Cardiac fibroblast (primary cell): ENCODE results near the gene SLC35F1.

Experiments used
- DNase-seq, 2 donors: peaks; one replicate each; pipeline versions ENCODE4 v3.0.0 to v3.0.0-alpha.2; 2010; ENCODE audit warnings: low read depth in 2 of 2
- H3K4me3 ChIP-seq, 2 donors: replicated peaks in 1 of 2; 1 replicate in 1 of 2; 2 replicates in 1 of 2; pipeline ENCODE4 v1.5.1; 2011; ENCODE audit warnings: low read depth in 2 of 2, low read length in 2 of 2, mild to moderate bottlenecking in 2 of 2, moderate library complexity in 1 of 2
- CTCF ChIP-seq: IDR thresholded peaks from one replicate; pipeline ENCODE4 v1.5.1; 2011; ENCODE audit warnings: low read depth, mild to moderate bottlenecking, low read length, inconsistent platforms

Gene SLC35F1

GRCh38 chr6:118101220-118101619 lies 194.2 kb downstream of the SLC35F1 start:
- no peak overlapping the region for H3K4me3 ChIP-seq
- no peak for TF ChIP-seq CTCF
- no peak for DNase-seq

GRCh38 chr6:118101831-118102345 lies 194.8 kb downstream of the SLC35F1 start:
- TF ChIP-seq CTCF: no peak
- DNase-seq: no peak
- H3K4me3 ChIP-seq: no peak overlapping the region

GRCh38 chr6:118102401-118102800 lies 195.3 kb downstream of the SLC35F1 start:
- DNase-seq: no peak
- no peak for TF ChIP-seq CTCF
- no peak overlapping the region for H3K4me3 ChIP-seq

- TF ChIP-seq CTCF: no peak
- H3K4me3 ChIP-seq: no peak overlapping the region
- DNase-seq: no peak
These were observed 196.5 kb downstream of the SLC35F1 start for GRCh38 chr6:118103381-118104146.

- no peak for TF ChIP-seq CTCF
- DNase-seq: no peak
- no peak overlapping the region for H3K4me3 ChIP-seq
These were observed 215.2 kb downstream of the SLC35F1 start for GRCh38 chr6:118122161-118122725.

GRCh38 chr6:118122801-118123200 lies 215.7 kb downstream of the SLC35F1 start:
- H3K4me3 ChIP-seq: no peak overlapping the region
- no peak for TF ChIP-seq CTCF
- no peak for DNase-seq
